Endothelial cell of umbilical vein (primary cell): ENCODE data around the gene RASGRF1. TPM values are rescaled to one million over a fixed set of nuclear protein-coding genes. Genes with fewer than 3 reads are reported as not detected.

Experiments used
- BruUV-seq: library from RNA; stranded (reverse); fragments of 400-500 nt; replicated peaks from 2 replicates; lab custom pipeline; 2021; lab: Mats Ljungman, UMichigan
- CTCF ChIA-PET: fragments of 300-600, 350-600 bp; sonication (Branson Sonifier 250); formaldehyde crosslinking; loops from one replicate; lab custom pipeline; 2021; ENCODE audit warnings: antibody characterized with exemption, inconsistent platforms; lab: Charles Lee
- POLR2A ChIA-PET: fragments of 300-600, 350-600 bp; sonication (Branson Sonifier 250); formaldehyde crosslinking; loops from one replicate; lab custom pipeline; 2021; ENCODE audit warnings: antibody characterized with exemption, inconsistent platforms; lab: Charles Lee
- DNase-seq: peaks from one replicate; pipeline ENCODE4 v3.0.0-alpha.2; 2011; ENCODE audit warnings: low read depth, low spot score
- FAIRE-seq: peaks from 2 replicates; lab custom pipeline; 2011; peaks lifted over from hg19 to GRCh38; lab: Jason Lieb, UNC
- H2AFZ ChIP-seq: 2 replicates; pipeline ENCODE4 v1.6.0; 2012; ENCODE audit warnings: low read depth, low read length, control low read depth, inconsistent platforms
- H3K27ac ChIP-seq: 2 replicates; pipeline ENCODE4 v1.5.1; 2011; ENCODE audit warnings: low read depth, mild to moderate bottlenecking, control low read depth, low read length, moderate library complexity; ENCODE audit not compliant: insufficient read depth
- H3K27me3 ChIP-seq, 2 experiments: 2 replicates each; pipeline versions ENCODE4 v1.6.0 to v1.6.1; 2011; ENCODE audit warnings: low read length in 2 of 2, mixed read lengths in 1 of 2; ENCODE audit not compliant: control insufficient read depth in 2 of 2, insufficient read depth in 2 of 2
- H3K36me3 ChIP-seq, 2 experiments: 2 replicates in 1 of 2; 3 replicates in 1 of 2; pipeline ENCODE4 v1.5.1; 2011; ENCODE audit warnings: low read length in 2 of 2, mild to moderate bottlenecking in 1 of 2, moderate library complexity in 1 of 2; ENCODE audit not compliant: control insufficient read depth in 2 of 2, insufficient read depth in 2 of 2; ENCODE audit errors: extremely low read depth in 1 of 2
- H3K4me1 ChIP-seq: 3 replicates; pipeline ENCODE4 v1.5.1; 2011; ENCODE audit warnings: mild to moderate bottlenecking, low read length; ENCODE audit not compliant: control insufficient read depth, insufficient read depth; ENCODE audit errors: extremely low read depth
- H3K4me2 ChIP-seq: 2 replicates; pipeline ENCODE4 v1.6.1; 2011; ENCODE audit warnings: low read length, control low read depth, mixed read lengths; ENCODE audit not compliant: insufficient read depth
- H3K4me3 ChIP-seq, 3 experiments: fragments of 200-600 bp in 1 of 3; sonication (generic), shearing (Covaris generic) in 1 of 3; replicated peaks in 1 of 3; 2 replicates each; pipeline ENCODE4 v1.5.1; 2011 to 2016; ENCODE audit warnings: control low read depth in 3 of 3, low read length in 3 of 3, mild to moderate bottlenecking in 2 of 3, inconsistent platforms in 1 of 3, low read depth in 1 of 3, moderate library complexity in 1 of 3; ENCODE audit not compliant: insufficient read depth in 1 of 3
- H3K79me2 ChIP-seq: 2 replicates; pipeline ENCODE4 v1.6.0; 2012; ENCODE audit warnings: low read length, inconsistent platforms; ENCODE audit not compliant: control insufficient read depth, insufficient read depth
- H3K9ac ChIP-seq: replicated peaks from 2 replicates; pipeline ENCODE3; 2011; ENCODE audit warnings: low read length, control low read depth; ENCODE audit not compliant: insufficient read depth; ENCODE audit errors: extremely low read depth
- H3K9me1 ChIP-seq: replicated peaks from 3 replicates; pipeline ENCODE4 v1.6.0; 2011; ENCODE audit warnings: mild to moderate bottlenecking, low read length; ENCODE audit not compliant: control insufficient read depth, insufficient read depth; ENCODE audit errors: extremely low read depth
- H3K9me3 ChIP-seq: replicated peaks from 2 replicates; pipeline ENCODE4 v1.5.1; 2012; ENCODE audit warnings: low read length, inconsistent platforms; ENCODE audit not compliant: control insufficient read depth, insufficient read depth
- H4K20me1 ChIP-seq: replicated peaks from 2 replicates; pipeline ENCODE3; 2011; ENCODE audit warnings: mild to moderate bottlenecking, low read length; ENCODE audit not compliant: control insufficient read depth, insufficient read depth; ENCODE audit errors: extremely low read depth
- EZH2 ChIP-seq: IDR thresholded peaks from 2 replicates; pipeline ENCODE4 v1.6.1; 2012; ENCODE audit warnings: borderline replicate concordance, low read depth, mild to moderate bottlenecking, moderate library complexity, low read length, inconsistent platforms; ENCODE audit not compliant: severe bottlenecking
- FOS ChIP-seq: IDR thresholded peaks from 2 replicates; pipeline ENCODE4 v1.6.1; 2011; ENCODE audit warnings: mild to moderate bottlenecking, low read length, moderate library complexity, borderline replicate concordance; ENCODE audit not compliant: insufficient read depth
- GATA2 ChIP-seq: IDR thresholded peaks from 2 replicates; pipeline ENCODE4 v1.7.0; 2011; ENCODE audit warnings: low read depth, mild to moderate bottlenecking, moderate library complexity, mixed read lengths, low read length; ENCODE audit not compliant: insufficient read length, insufficient read depth
- JUN ChIP-seq: IDR thresholded peaks from 2 replicates; pipeline ENCODE4 v1.6.1; 2011; ENCODE audit warnings: borderline replicate concordance, low read depth; ENCODE audit not compliant: insufficient read length, insufficient read depth
- MAX ChIP-seq: IDR thresholded peaks from 2 replicates; pipeline ENCODE4 v1.6.1; 2011; ENCODE audit not compliant: insufficient read depth, insufficient read length
- MYC ChIP-seq: IDR thresholded peaks from one replicate; pipeline ENCODE4 v1.6.1; 2011; ENCODE audit warnings: mild to moderate bottlenecking, low read depth, low read length
- POLR2A ChIP-seq: IDR thresholded peaks from 2 replicates; pipeline ENCODE4 v1.6.1; 2012; ENCODE audit warnings: low read depth, mild to moderate bottlenecking, control low read depth, low read length
- POLR2AphosphoS5 ChIP-seq: IDR thresholded peaks from 2 replicates; pipeline ENCODE4 v1.6.1; 2012; ENCODE audit warnings: low read depth, mild to moderate bottlenecking, control low read depth, low read length, moderate library complexity; ENCODE audit not compliant: insufficient read depth
- dilution Hi-C: fragments of 300-500 bp; cut with MboI; formaldehyde crosslinking; loops from one replicate; pipeline ENCODE4 v1.15.0; 2019; ENCODE audit warnings: low sequenced_read_pairs; ENCODE audit not compliant: extremely low pct_ligation_motif_present
- intact Hi-C: fragments of 100-400 bp; cut with micrococcal nuclease; formaldehyde crosslinking; loops from one replicate; pipeline ENCODE4 v1.10.0; 2022
- polyA plus RNA-seq, 4 experiments: library from polyadenylated mRNA; depleted of rRNA in 3 of 4; stranded (reverse) in 3 of 4; unstranded in 1 of 4; fragments of >200 nt; gene quantifications; 2 replicates each; pipeline versions ENCODE4 v1.2.1 to v1.2.3, GENCODE V29; 2011 to 2012; ENCODE audit warnings: missing spikeins in 1 of 4
- total RNA-seq: library from RNA; stranded (reverse); gene quantifications from 2 replicates; pipeline ENCODE4 v1.2.3, GENCODE V29; 2021
- TF ChIP-seq, protein P1 (sequence below), 2 donors: IDR thresholded peaks; 1 replicate in 1 of 2; 2 replicates in 1 of 2; pipeline ENCODE4 v1.5.1; 2011; ENCODE audit warnings: low read length in 2 of 2, mild to moderate bottlenecking in 2 of 2, moderate library complexity in 2 of 2, control low read depth in 1 of 2, inconsistent platforms in 1 of 2, low read depth in 1 of 2; ENCODE audit not compliant: insufficient read depth in 1 of 2; ENCODE audit errors: extremely low read depth in 1 of 2

RASGRF1 gene
- total and polyA plus RNA-seq, 2 donors (not counting 3 experiments of a cell fraction or from before 2014, with no cell fraction given): 0.04 TPM; not detected in 1

GRCh38 chr15:78923480-78924360 is 166.9 kb downstream of the RASGRF1 start:
- Histone ChIP-seq H3K27ac (no peak overlapping the region), H3K4me1 (no peaks in the 10 kb centered on the region), H3K27me3 (no peaks in the 10 kb centered on the region), H2AFZ (no peak overlapping the region), H3K36me3 (peaks cover 12 to 20% of the 10 kb centered on the region in 2 experiments), H3K4me2 (no peak overlapping the region), H3K79me2 (no peaks in the 10 kb centered on the region), H3K4me3 (no peak overlapping the region), H3K9me1 (no peaks in the 10 kb centered on the region), H3K9me3 (no peaks in the 10 kb centered on the region), H4K20me1 (no peaks in the 10 kb centered on the region), H3K9ac (no peak overlapping the region)
- ChIA-PET CTCF (interaction anchor here (1.0 to 1.9 kb wide), 3 partner anchors 9 to 261 kb away, joined by 3 to 6 read pairs (median 4); no protein-coding TSS in a partner anchor), POLR2A (no interaction called here)
- no peak for FAIRE-seq
- dilution Hi-C loops (no loop called here), intact Hi-C loops (no loop called here)
- no peak for DNase-seq
- no TSS peak for BruUV-seq
- TF ChIP-seq POLR2AphosphoS5 (no peak), FOS (no peak), EZH2 (no peak), MAX (no peak), MYC (no peak), JUN (no peak), POLR2A (no peak), GATA2 (no peak)
- TF ChIP-seq, protein P1, sequence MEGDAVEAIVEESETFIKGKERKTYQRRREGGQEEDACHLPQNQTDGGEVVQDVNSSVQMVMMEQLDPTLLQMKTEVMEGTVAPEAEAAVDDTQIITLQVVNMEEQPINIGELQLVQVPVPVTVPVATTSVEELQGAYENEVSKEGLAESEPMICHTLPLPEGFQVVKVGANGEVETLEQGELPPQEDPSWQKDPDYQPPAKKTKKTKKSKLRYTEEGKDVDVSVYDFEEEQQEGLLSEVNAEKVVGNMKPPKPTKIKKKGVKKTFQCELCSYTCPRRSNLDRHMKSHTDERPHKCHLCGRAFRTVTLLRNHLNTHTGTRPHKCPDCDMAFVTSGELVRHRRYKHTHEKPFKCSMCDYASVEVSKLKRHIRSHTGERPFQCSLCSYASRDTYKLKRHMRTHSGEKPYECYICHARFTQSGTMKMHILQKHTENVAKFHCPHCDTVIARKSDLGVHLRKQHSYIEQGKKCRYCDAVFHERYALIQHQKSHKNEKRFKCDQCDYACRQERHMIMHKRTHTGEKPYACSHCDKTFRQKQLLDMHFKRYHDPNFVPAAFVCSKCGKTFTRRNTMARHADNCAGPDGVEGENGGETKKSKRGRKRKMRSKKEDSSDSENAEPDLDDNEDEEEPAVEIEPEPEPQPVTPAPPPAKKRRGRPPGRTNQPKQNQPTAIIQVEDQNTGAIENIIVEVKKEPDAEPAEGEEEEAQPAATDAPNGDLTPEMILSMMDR (IDR thresholded peaks at IDR 0.05; ENCODE audit: extremely low read depth in 1 of 2, insufficient read depth in 1 of 2, low read depth in 1 of 2, low read length in 2 of 2): no peak
